ENCODE measurements around the gene SUSD4.
A peak's percentile ranks its signal among the peaks of the same experiment; 100 is the strongest.

SUSD4 gene

DNA sequence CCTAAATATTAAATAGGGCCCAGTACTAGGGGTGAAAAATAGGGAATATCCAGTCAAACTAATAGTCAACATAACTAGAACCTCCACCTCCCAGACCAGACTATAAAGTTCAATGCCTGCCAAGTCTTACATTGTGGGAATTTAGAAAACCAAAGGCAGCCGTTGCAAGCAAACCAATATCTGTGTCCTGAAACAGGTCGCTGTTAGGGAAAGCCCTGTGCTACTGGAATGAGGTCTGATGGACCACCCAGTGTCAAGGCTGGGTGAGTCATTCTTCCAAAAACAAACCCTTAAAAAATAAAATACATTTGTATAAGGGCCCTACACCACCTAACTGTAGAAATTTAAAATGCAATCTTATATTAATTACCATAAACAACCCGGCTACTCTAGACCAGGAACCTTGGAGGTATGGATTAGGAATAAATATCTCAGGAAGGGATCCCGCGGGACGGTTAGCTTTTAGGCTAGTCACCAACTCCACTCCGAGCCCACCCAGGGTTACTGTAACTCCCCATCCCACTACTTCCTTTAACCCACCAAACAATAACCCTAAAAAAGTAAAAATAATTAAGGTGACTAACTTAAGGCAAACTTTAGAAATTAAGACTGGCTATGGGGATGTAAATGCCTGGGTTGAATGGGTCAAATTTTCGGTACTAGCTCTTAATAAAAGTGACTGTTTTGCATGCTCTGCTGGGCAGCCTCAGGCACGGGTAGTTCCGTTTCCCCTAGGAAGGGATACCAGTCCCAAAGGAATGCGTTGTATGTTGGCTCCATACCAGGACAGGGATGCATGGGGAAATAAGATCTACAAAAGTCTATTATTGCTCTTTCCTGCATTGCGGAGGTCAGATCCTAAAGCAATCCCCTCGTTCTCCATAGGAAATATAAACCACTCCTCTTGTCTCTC, 155.6 kb downstream of the SUSD4 start:
- no peak for DNase-seq

GRCh38 chr1:223207293-223208066, 156.5 kb downstream of the SUSD4 start:
- peak; percentile 28 to 57 for DNase-seq

- no peak for DNase-seq
Measured at GRCh38 chr1:223204424-223204823, 159.6 kb downstream of the SUSD4 start.

DNA sequence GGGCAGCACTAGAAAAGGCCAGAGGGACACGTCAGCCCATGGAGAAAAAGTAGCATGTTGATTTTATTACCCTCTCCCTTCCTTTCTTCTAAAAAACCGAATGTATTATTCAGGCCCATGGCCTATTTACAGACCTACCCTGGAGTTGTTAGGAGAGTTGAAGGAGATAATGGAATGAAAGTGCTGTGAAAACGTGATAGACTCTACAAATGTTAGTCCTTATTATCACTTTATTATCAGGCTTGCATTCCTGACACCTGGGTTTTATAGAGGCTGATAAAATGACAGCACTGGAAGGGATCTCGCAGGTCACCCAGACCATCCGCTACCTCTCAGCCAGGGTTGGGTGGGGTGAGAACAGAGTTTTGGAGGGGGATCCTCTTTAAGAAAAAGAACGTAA, 160.3 kb downstream of the SUSD4 start:
- no peak for DNase-seq

DNA sequence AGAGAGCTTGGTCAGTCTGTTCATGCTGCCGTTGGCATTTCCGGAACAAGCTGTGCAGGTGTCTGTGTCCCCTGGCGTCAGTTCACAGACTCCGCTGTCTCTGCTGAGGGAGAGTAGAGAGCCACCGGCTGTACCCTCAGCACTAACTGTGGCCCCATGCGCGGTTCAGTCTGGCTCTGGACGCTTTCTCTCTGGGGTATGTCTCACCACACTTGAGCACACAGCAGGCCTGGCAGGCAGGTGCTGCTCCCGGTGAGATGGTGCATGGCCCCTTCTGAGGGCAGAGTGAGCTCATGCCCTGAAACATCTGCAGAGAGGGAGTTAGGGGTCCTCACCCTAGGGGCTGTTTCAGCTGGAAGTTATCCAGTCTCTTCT, 161.0 kb downstream of the SUSD4 start:
- DNase-seq: no peak

DNA sequence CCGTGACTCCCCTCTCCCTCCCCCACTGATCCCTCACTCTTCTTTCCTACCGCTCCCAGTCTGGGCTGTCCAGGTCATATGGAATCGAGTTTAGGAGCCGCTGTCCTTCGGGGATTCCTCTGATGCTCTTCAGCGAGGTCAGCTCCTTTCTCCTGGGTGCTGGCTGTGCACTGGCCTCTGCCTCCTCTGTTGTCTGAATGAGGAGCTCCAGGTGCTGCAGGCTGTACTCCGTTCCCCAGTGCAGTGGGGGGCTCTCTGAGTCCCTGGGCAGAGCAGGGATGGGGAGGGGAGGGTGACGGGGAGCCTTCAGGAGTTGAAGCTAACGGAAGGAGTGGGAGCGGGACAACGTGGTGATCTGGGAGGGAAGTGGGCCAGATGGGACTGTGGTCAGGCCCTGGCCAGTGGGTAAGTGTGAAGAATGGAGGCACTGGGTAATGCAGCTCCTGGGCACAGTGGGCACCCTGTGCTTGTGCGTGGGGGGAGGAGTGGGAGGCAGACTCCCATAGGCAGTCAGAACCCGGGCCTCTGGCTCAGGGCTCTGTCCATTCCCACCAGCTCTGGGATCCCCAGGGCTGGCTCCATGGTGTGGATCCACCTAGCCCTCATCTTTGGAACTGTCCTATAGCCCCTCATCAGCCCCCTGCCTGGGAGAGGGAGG, 161.5 kb downstream of the SUSD4 start:
- DNase-seq: no peak

DNA sequence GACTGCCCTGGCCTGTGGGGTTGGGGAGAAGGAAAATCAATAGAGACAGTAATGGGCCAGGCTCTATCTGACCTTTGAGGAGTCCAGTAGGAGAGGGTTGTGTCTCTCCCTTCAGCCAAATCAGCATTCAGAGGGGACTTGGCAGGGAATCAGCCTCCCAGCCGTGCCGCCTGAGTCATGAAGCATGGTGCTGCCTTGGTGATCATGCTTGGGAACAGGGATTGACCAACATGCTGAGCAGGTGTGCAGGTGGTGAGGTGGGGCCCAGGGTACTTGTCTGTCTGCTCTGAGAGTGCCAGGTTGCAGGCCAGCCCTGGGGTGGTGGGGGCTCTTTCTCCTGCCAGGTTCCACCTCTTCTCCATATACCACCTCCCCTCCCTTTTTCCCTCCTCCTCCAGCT, 162.0 kb downstream of the SUSD4 start:
- DNase-seq: no peak

- DNase-seq: no peak
Measured at GRCh38 chr1:223200903-223201302, 163.1 kb downstream of the SUSD4 start.

- DNase-seq: no peak
Measured at GRCh38 chr1:223199094-223199647, 164.8 kb downstream of the SUSD4 start.

GRCh38 chr1:223198628-223198965, 165.4 kb downstream of the SUSD4 start:
- no peak for DNase-seq

DNA sequence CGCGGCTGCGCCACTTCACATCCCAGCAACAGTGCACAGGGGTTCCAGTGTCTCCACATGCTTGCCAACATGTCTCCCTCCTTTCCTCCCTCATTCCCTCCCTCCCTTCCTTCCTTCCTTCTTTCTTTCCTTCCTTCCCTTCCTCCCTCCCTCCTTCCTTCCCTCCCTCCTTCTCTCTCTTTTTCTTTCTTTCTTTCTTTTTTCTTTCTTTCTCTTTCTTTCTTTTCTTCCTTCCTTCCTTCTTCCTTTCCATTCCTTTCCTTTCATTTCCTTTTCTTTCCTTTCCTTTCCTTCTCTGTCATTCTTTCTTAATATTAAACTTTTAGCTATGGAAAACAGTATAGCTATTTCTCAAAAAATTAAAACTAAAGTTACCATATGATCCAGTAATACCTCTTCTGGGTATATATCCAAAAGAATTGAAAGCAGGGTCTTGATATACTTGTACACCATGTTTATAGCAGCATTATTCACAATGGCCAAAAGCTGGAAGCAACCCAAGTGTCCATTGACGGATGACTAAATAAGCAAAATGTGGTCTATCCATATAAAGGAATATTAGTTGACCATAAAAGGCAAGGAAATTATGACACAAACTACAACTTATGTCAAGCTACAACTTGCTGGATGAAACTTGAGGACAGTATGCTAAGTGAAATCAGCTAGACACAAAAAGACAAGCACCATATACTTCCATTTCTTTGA, 165.9 kb downstream of the SUSD4 start:
- no peak for DNase-seq

DNA sequence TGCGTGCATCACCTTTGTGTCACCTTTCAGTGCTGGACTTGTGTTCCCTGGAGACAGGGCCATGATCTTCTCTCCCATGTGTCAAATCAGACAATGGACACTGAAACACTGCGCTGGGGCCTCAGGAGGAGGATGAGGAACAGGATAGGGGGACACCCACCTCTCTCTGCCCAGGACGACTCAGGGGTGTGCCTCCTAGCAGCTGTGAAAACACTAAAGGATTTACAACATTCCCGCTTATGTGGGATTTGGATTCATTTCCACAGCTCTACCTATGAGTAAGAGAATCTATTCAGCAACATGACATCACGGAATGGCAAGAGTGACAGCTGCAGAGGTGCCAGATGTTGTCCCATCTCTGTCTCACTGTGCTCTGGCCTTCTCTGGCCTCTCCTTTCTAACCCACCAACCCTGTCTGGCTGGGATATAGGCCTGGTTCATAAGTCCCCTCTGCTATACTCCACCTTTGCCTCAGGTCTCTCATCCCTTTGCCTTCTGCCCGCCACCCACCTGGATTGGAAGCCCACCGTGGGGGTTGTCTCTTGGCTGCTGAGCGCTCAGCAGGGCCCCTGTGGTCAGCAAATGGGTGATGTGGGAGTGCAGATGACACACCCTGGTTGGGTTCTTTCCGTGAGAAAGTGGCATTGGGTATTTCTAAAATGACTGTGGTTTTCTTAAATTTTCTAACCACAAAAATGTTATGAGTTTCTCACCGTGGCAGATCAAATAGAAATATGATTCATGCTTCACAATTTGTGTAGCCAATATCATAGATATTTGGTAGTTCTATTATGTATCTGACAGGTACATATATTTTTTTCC, 173.9 kb downstream of the SUSD4 start:
- no peak for DNase-seq

GRCh38 chr1:223189525-223189902, 174.5 kb downstream of the SUSD4 start:
- no peak for DNase-seq

DNA sequence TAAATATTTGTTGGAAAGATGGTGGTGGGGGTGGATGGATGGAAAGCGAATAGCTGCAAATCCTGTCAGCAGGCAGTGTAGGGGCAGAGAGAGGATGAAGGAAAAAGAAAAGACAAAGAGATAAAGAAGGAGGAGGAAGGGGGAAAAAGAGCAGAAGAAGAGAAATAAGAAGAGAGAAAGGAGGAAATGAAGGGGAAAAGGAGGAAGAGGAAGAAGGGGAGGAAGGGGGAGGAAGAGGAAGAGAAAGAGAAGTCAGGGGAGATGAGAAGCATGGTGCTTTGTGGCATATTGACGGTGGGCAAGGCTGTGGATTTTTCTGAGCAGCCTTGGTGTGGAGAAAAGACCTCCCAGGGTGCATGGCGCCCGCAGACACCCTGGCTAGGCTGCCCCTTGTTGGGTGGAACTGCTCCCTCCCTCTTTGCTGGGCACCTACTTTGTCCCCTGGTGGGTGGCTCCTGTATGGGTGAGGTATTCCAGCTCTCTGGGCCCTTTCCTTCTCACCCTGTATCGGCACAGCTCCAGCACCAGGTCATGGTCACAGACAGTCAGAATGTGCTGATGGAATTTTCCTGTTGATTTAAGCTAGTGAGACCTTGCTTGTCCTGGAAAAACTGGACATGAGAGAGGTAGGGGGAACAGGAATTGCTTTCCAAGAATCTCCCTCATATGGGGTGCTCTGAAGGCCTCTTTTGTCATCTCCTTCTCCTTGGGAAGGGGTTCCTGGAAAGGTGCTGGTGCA, 175.2 kb downstream of the SUSD4 start:
- no peak for DNase-seq

- no peak for DNase-seq
Measured at GRCh38 chr1:223186800-223187199, 177.2 kb downstream of the SUSD4 start.

- DNase-seq: no peak
Measured at GRCh38 chr1:223183268-223183862, 180.6 kb downstream of the SUSD4 start.

DNA sequence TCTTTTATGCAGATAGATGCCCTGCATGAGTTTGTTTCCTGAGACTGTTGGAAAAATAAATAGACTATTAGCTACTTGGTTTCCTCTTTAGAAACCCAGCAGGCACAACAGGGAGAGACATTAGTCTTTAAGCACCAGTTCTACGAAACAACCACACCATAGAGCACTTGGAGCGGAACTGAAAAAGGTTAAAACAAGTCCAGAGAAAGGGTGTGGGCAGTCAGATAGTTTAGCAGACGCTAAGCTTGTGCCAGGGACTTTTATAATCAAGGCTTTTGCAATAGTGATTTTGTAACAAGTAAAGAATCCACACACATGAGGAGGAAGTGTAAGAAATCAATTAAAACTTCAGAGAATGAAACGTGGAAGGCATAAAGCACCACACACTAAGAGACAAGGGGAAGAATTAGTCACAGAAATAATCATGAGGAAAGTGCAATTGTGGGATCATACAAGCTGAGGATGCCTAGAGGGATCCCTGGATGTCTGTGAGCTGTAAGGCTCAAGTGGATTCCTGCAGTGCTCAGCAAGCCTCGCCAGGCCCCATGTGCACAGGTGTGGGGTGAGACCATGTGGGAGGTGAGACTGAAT, 183.2 kb downstream of the SUSD4 start:
- no peak for DNase-seq

DNA sequence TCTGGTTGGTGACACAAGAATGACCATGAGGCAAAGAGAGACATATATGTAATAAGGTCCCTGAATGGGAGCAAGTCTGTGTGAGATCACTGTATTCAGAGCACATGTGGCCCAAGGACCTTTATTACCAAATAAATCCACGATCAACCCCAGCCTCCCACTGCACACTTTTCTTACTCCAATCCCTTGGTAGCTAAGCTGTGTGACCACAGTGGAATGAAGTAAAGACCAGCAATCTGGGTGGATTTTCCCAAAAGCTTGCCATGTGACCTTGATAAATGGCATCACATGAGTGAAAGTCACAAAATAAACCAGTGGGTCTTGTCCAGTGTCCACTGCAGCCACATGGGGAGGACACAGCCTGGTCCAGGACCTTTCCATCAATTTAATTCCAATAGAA, 184.2 kb downstream of the SUSD4 start:
- DNase-seq: no peak

- no peak for DNase-seq
Measured at GRCh38 chr1:223179280-223179679, 184.7 kb downstream of the SUSD4 start.

DNA sequence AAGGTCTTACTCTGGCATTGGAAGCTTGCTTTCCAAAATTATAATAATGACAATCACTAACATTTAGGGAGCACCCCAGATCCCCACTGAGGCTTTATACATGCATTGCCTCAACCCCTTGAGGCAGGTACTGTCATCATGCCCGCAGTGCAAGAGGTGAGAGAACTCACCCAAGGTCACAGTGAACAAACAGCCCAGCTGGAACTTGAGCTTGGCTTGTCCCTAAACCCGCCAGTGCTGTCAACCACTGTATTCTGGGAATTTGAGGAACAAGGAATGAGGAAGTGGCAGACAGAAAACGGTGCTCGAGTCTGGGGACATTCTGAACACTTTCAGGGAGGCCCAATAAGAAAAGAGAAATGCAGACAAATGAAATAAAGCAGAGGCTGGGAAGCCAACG, 186.3 kb downstream of the SUSD4 start:
- DNase-seq: no peak

All from NCI-H524 (cell line).